SHP77 (cell line): ENCODE results near the gene KSR1.
"Not testable (repeated sequence)": the region's sequence is repeated elsewhere in the genome, so short reads cannot be mapped to it uniquely, and the experiment has no call there.

ENCODE experiments used
- DNase-seq, 2 experiments: peaks; one replicate each; lab custom pipeline; 2025; lab: John Stamatoyannopoulos, UW

KSR1 gene

GRCh38 chr17:27633312-27634025, 177.2 kb downstream of the KSR1 start:
- DNase-seq, result no peak

- no peak for DNase-seq
Observed at GRCh38 chr17:27634026-27634335, 177.7 kb downstream of the KSR1 start.

DNA sequence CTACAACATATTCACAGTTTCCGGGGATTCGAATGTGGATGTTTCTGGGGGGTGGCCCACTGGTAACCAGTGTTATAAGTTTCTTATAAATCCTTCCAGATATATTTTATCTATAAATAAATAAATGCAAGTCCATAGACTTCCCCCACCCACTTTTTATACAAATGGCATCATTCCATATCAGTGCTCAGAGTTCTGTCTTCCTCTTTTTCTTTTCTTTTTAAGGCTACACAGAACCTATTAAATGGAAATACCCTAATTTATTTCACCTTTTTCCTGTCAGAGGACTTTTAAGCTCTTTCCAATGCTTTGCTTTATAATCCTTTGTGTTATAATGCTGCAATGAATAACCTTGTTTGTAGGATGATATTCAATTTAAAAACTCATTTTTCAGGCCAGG, 178.5 kb downstream of the KSR1 start:
- no peak for DNase-seq

DNA sequence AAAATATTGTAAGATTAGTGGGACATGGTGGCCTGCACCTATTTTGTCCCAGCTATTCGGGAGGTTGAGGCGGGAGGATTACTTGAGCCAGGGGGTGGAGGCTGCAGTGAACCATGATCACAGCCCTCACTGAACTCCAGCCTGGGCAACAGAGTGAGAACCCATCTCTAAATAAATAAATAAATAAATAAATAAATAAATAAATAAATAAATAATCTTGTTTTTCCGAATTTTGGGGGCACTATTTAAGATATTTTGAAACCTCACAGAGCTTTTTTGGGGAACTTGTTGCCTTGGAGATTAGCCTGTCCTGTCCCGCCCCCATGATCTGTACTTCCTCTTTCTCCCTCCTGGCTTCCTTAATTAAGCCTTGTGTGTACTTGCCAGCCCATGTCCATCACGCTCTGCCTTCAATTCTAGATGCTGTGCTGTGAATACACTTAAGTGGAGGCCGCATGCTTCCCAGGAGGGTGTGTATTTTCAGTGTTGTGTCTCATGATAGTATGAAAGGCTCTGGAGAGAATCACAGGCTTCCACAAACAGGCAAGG, 179.1 kb downstream of the KSR1 start:
- no peak for DNase-seq

DNA sequence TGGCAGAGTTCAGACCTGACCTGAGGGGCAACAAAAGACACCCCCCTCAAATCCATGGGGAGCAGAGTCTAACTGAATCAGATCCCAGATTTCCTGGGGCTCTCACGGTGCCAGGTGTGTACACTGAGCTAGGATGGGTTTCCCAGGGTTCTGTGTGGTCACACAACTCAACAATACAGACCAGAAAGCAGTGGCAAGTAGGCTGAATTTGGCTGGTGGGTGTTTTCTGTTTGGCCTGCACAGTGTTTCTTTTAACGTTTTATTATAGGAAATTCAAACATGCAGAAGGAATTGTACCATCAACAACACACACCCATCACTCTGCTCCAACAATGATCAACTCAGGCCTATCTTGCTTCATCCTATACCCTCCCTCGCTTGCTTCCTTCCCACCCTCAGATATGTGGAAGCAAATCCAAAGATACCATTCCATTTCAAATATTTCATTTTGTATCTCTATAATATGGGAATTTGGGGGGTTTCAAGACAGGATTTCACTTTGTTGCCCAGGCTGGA, 179.8 kb downstream of the KSR1 start:
- DNase-seq, result not testable (repeated sequence)

DNA sequence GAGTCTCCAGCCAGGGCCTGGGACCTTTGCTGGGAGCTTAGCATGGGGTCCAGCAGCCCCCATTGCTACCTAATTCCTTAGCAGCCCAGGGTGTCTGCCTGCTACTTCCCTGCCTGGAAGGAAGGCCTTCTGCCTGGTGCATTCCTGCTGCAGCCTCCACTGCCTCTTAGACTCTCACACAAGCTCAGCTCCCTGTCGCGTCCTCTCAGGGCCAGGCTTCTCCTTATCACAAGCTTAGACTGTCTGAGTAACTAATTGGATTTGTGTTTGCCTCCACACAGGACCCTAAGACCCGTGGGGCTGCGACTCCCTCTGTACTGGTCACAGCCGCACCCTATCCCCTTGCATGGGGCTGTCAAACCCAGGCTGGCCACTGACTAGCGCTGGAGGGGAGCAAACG, 181.6 kb downstream of the KSR1 start:
- DNase-seq, result not testable (repeated sequence)

DNA sequence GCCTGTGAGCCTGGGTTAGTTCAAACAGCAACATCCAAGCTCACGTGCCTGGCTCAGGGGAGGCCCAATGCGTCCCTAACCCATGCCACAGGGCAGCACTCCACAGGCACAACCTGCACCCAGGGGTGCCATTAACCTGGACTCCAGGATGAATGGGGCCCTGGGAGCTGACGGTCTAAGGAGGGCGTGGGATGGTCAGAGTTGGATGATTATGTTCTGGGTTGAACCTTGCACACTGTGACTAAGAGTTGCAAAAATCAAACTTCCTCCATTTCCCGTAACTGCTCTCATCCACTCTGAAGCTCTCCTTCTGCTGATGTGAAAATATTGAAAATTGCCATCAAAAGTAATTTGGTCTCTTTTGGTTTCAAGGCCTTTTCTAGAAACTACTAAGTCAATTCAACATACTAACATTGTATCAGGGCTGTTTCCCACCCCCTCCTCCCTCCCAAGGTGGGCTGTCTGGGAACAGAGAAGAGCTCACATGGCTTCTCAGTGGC, 182.2 kb downstream of the KSR1 start:
- DNase-seq, result not testable (repeated sequence)

- no peak for DNase-seq
Observed at GRCh38 chr17:27640790-27641189, 184.5 kb downstream of the KSR1 start.

DNA sequence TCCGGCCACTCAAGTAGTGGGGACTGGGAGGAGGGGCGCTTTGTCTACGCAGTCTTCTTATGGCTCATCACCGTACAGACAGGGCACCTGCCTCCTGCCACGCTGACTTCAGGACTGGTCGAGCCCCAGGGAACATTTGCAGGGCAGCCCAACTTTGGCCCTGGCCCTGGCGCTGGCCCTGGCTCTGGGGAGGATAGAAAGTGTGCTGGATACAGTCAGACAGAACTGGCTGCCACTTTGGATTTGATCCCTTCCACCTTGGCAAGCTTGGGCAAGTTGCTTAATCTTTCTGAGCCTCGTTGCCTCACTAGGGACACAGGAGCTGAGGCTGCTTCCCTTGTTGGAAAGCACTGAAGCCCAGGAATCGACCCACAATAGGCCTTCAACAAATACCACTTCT, 188.3 kb downstream of the KSR1 start:
- no peak for DNase-seq

GRCh38 chr17:27645621-27646020, 189.4 kb downstream of the KSR1 start:
- DNase-seq, result not testable (repeated sequence)

DNA sequence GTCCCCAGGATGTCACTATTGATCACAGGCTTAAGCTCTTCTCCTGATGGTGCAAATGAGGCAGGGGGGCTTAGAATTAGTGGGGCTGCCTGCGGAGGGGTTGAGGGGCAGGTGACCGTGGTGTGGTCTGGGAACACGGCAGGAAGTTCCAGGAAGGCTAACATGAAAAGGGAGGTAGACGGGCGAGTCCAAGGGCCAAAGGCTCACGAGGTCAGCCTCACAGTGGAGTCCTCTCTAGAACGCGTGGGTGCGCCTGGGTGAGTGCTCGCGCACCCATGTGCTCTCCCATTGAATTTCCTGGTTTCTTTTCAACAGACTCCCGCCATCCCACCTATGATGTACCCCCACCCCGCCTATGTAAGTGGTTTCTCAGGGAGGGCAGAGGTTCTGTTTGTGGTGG, 190.0 kb downstream of the KSR1 start:
- DNase-seq, result no peak

DNA sequence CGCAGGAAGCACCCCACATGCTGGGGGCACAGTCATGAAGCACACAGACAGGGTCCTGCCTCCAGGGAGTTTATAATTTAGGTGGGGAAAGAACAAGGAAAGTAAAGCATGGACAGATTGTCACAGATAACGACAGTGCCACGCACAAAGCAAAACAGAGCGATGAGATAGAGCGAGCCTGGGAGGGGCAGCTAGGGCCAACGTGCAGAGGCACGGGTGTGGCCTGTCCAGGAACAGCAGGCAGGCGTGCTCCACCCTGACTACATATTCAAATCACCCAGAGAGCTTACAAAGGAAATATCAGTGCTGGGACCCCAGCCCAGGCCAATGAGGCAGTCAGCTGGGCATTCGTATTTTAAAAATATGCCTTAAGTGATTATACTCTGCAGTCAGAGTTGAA, 191.5 kb downstream of the KSR1 start:
- DNase-seq, result no peak

DNA sequence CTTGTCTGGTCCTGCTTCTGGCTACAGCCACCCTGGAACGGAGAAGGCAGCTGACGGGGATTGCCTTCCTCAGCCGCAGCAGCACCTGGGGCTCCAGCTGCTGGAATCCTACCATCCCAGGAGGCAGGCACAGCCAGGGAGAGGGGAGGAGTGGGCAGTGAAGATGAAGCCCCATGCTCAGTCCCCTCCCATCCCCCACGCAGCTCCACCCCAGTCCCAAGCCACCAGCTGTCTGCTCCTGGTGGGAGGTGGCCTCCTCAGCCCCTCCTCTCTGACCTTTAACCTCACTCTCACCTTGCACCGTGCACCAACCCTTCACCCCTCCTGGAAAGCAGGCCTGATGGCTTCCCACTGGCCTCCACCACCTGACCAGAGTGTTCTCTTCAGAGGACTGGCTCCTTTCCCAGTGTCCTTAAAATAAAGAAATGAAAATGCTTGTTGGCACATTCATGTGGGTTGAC, 192.9 kb downstream of the KSR1 start:
- peak in 1 of 2 experiments; percentile 14 for DNase-seq

DNA sequence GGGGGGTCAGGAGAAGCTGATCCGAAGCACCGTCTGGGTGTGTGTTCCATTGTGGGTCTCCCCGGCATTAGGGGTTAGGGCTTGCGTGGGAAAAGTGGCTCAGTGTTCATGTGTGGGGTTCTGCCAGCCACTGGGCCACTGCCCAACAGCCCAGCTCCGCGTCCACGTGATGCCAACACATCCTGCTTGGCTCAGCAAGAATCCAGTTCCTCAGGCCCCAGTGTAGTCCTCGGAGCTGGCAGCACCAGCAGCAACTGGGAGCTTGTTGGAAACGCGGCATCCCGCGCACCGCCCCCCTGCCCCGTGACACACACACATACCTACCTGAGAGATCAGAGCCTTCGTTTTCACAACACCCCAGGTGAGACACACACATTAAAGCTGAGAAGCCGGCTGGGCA, 193.7 kb downstream of the KSR1 start:
- DNase-seq, result no peak

GRCh38 chr17:27650836-27651235, 194.6 kb downstream of the KSR1 start:
- no peak for DNase-seq

GRCh38 chr17:27651411-27652345, 195.4 kb downstream of the KSR1 start:
- DNase-seq, result peak in 1 of 2 experiments; percentile 13

- not testable (repeated sequence) for DNase-seq
Observed at GRCh38 chr17:27653449-27653971, 197.3 kb downstream of the KSR1 start.

DNA sequence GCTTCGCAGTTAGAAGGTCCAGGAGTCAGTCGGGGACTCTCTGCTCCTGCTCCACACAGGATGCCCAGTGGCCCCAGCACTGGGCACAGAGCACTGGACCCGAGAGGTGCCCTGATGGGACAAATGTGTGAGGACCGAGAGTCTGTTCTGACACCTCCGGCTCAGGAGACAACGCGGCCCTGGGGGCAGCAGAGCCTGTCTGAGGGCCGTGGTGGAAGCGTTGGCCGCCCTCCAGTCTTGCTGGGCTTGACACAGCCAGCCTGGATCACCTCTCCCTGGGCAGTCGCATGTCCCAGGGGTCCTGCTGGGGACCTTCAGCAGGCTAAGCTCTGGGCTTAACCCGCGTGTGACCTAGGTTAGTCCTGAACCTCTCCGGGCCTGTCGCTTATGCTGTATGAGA, 197.9 kb downstream of the KSR1 start:
- DNase-seq, result no peak

DNA sequence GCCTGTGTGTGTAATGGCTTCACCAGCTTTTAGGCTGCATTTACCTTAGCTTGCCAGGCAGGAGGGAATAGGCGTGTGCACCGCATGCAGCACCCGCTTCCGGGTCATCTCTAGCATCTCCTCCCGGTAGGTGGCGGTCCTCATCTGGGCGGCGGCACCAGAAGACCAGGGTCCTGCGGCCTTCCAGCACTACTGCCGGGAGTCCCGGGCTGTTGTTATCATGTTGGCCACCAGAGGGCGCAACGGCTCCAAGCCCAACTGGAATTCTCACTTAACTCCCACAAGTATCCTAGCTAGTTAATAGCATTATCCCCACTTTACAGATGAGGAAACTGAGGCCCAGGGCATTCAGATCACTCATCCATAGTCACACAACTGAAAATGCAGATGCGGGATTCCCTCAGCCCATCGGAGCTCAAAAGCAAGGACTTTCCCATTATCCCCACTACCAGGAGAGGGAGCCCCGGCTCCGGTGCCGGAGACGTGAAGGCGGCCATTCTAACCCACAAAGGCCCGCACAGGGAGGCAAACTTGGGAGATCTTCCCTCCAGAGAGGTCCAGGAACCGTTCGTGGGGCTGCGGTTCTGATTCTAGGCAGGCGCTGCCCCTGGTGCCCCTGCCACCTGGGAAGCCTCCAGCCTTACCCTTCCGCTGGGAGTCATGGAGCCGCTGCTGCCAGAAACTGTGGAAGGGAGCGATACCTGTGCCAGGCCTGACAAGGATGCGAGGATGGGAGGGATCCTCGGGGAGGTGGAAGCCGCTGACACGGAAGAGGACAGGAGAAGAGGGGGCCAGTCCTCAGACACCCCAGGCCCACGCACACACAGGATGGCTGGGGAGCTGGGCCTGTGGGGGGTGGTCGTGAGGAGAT, 198.6 kb downstream of the KSR1 start:
- peak; percentile 81 to 82 for DNase-seq

GRCh38 chr17:27655525-27656111, 199.4 kb downstream of the KSR1 start:
- DNase-seq, result not testable (repeated sequence)

GRCh38 chr17:27656620-27657019, 200.4 kb downstream of the KSR1 start:
- DNase-seq, result not testable (repeated sequence)
